Ovary (tissue), 9 donors: ENCODE data around the gene RASSF8. TPM values are rescaled to one million over a fixed set of nuclear protein-coding genes. Genes with fewer than 3 reads are reported as not detected.

ENCODE experiments used
- DNase-seq, 5 donors: peaks; one replicate each; pipeline ENCODE4 v3.0.0-alpha.2; 2019 to 2020
- H3K27ac ChIP-seq, 2 donors: fragments of 200-600 bp; one replicate each; pipeline versions ENCODE4 v1.5.1 to v1.8.0; 2019 to 2022
- H3K27me3 ChIP-seq: fragments of 200-600 bp; one replicate; pipeline ENCODE4 v1.8.0; 2022
- H3K36me3 ChIP-seq: fragments of 200-600 bp; sonication (generic); one replicate; pipeline ENCODE4 v1.5.1; 2019
- H3K4me1 ChIP-seq: one replicate; pipeline ENCODE4 v1.8.1; 2013; ENCODE audit warnings: mild to moderate bottlenecking, moderate library complexity; ENCODE audit not compliant: insufficient read depth
- H3K4me3 ChIP-seq: fragments of 200-600 bp; sonication (generic); one replicate; pipeline ENCODE4 v1.5.1; 2017
- H3K9me3 ChIP-seq, 2 donors: fragments of 200-600 bp in 1 of 2; sonication (generic) in 1 of 2; one replicate each; pipeline versions ENCODE4 v1.5.1 to v1.8.1; 2013 to 2019; ENCODE audit warnings: mild to moderate bottlenecking in 1 of 2, moderate library complexity in 1 of 2
- EP300 ChIP-seq: sonication (generic); formaldehyde crosslinking; IDR thresholded peaks from one replicate; pipeline ENCODE4 v1.6.1; 2017; ENCODE audit warnings: antibody characterized with exemption
- POLR2A ChIP-seq: fragments of 450-650 bp; IDR thresholded peaks from one replicate; pipeline ENCODE4 v1.6.1; 2017; ENCODE audit warnings: antibody characterized with exemption, mild to moderate bottlenecking, moderate library complexity
- WGBS, 3 donors: extraction: QIAGEN DNeasy Blood & Tissue Kit in 1 of 3; methylation state at CpG; one replicate each; pipeline versions ENCODE4 v1.1.5 to v1.1.7; 2013 to 2017; 5-methylcytosine and 5-hydroxymethylcytosine counted together
- intact Hi-C, 4 donors: fragments of 100-400 bp; cut with DNase I; formaldehyde crosslinking; loops; one replicate each; pipeline versions ENCODE4 v1.11.0 to v1.15.1; 2022 to 2023
- polyA plus RNA-seq, 2 donors: library from polyadenylated mRNA; stranded (reverse); fragments of 200-250 nt in 1 of 2; fragments of 350-450 nt in 1 of 2; fragmentation: Illumina TruSeq in 1 of 2; extraction: RNeasy Lipid Tissue Mini Kit (QIAGEN cat#74804) in 1 of 2; gene quantifications; one replicate each; pipeline ENCODE4 v1.2.3, GENCODE V29; 2013 to 2014
- total RNA-seq, 7 donors: library from RNA; depleted of rRNA in 2 of 7; stranded (reverse); fragments of >200 nt in 2 of 7; fragmentation: NEBNext Ultra II Directional in 3 of 7; extraction: Animal tissue kit (Norgen Biotek cat#: 25700) in 3 of 7; gene quantifications; one replicate each; pipeline versions ENCODE4 v1.1.0 to v1.2.4, GENCODE V29; 2016 to 2023
- TF ChIP-seq, protein P1 (sequence below), 3 donors: fragments of 450-650 bp in 2 of 3; fragments of 200-600 bp in 1 of 3; IDR thresholded peaks; one replicate each; pipeline versions ENCODE4 v1.5.1 to v1.8.0; 2016 to 2022; ENCODE audit warnings: antibody characterized with exemption in 3 of 3, mild to moderate bottlenecking in 1 of 3
- donor health status: DM: no; HTN: no; CAD: no; lungs with moderate emphysema.
- donor health status: DM: no; HTN: no; CAD: no.
- donor health status: Bipolar disorder and iron deficiency.
- donor health status: DM: yes; HTN: yes; CAD: no.
- donor health status: DM: no; HTN: no; CAD: no.
- donor health status: DM: yes; HTN: yes; CAD: no.

RASSF8 gene
- total and polyA plus RNA-seq, 9 donors: 16.5 to 134 (median 82.5) TPM

DNA sequence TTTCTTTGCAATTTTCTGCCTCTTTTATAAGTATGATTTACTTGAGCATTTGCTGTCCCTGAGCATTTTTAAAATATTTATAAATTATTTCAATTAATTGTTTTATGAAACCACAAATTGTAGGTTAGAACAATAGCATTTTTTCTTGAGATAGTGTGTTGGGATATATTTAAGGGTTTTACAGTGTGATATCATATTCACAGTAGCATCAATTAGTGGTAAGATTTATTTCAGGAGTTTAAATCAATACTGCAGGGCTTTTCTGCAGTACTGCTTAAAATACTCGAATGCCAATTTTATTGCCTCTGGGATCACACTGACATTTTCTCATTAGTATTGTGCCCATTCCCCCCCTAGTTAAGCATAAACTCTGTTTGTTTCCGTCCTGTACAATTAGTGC is 84.2 kb downstream of the RASSF8 start:
- H3K36me3 ChIP-seq: no peaks in the 10 kb centered on the region
- DNase-seq: no peak
- peaks cover 5% of the 10 kb centered on the region for H3K4me1 ChIP-seq
- intact Hi-C loops: no loop called here
- no peaks in the 10 kb centered on the region for H3K9me3 ChIP-seq
- no peaks in the 10 kb centered on the region for H3K27me3 ChIP-seq
- no peak overlapping the region for H3K4me3 ChIP-seq
- no peak overlapping the region for H3K27ac ChIP-seq
- 38 to 46% (median 43%) methylated on average over 2 of the region's 2 CpGs for WGBS, 3 donors
- TF ChIP-seq, protein P1, sequence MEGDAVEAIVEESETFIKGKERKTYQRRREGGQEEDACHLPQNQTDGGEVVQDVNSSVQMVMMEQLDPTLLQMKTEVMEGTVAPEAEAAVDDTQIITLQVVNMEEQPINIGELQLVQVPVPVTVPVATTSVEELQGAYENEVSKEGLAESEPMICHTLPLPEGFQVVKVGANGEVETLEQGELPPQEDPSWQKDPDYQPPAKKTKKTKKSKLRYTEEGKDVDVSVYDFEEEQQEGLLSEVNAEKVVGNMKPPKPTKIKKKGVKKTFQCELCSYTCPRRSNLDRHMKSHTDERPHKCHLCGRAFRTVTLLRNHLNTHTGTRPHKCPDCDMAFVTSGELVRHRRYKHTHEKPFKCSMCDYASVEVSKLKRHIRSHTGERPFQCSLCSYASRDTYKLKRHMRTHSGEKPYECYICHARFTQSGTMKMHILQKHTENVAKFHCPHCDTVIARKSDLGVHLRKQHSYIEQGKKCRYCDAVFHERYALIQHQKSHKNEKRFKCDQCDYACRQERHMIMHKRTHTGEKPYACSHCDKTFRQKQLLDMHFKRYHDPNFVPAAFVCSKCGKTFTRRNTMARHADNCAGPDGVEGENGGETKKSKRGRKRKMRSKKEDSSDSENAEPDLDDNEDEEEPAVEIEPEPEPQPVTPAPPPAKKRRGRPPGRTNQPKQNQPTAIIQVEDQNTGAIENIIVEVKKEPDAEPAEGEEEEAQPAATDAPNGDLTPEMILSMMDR (IDR thresholded peaks at IDR 0.05): no peak
- TF ChIP-seq POLR2A (no peak), EP300 (no peak)

DNA sequence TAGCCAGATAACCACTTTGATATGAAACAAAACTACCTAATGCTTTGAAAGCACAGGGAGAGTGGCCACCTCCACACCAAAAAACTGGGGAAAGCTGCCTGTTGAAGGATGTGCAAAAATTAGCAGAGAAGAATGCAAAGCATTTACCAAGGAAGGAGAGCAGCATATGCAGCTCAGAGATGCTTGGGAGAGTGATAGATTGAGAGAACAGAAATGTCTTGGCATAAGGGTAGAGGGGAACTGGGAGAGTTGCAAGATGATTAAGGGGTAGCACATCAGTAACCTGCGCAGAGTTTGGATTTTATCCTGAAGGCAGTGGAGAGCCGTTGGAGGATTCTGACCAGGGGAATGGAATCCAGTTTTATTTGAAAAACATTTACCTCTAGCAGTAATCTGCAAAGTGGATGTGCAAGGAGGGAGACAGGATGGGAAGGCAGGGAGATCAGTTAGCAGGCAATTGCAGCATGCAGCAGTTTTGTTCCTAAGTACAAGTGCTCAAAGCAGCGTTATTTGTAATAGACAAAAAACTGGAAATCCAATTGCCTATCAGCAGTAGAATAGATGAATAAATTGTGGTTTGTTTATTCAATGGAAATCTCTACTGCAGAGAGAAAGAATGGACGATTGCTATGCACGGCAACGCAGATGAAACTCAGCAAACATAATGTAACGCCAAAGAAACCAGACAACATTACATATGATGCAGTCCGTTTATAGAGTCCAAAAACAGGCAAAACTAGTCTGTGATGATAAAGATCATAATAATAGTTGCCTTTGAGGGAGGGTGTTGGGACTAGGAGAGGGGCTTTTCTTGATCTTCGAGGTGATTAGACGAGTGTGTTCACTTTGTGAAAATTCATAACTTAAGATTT is 84.9 kb downstream of the RASSF8 start:
- H3K4me3 ChIP-seq: no peak overlapping the region
- H3K27ac ChIP-seq: no peak overlapping the region
- WGBS, 3 donors: 58 to 65% (median 60%) methylated on average over 10 of the region's 10 CpGs
- DNase-seq: no peak
- H3K9me3 ChIP-seq: no peaks in the 10 kb centered on the region
- H3K27me3 ChIP-seq: no peaks in the 10 kb centered on the region
- no peaks in the 10 kb centered on the region for H3K36me3 ChIP-seq
- intact Hi-C loops: no loop called here
- TF ChIP-seq EP300: no peak
- TF ChIP-seq, protein P1 (IDR thresholded peaks at IDR 0.05): no peak
- TF ChIP-seq POLR2A: no peak
- H3K4me1 ChIP-seq: peaks cover 2% of the 10 kb centered on the region

DNA sequence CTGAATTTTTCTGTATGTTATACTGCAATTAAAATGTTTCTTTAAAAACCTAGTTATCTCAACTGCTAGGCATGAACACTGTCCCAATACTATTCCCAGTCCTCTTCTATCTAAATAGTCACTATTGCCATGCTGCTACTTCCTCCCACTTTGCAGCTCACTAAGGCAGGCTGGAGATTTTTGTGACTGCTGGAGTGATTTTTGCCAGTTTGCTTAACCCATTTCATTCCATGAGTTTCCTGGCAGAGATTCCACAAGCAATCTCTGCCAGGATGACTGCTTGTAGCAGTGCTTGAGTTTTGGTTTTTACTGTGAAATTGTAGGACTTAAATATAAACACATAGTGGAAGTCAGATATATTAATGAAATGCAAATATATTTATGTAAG is 85.5 kb downstream of the RASSF8 start:
- Histone ChIP-seq H3K27me3 (no peaks in the 10 kb centered on the region), H3K4me1 (peaks cover 2% of the 10 kb centered on the region), H3K27ac (no peak overlapping the region), H3K9me3 (no peaks in the 10 kb centered on the region), H3K36me3 (no peaks in the 10 kb centered on the region), H3K4me3 (no peak overlapping the region)
- intact Hi-C loops: no loop called here
- no peak for TF ChIP-seq EP300
- TF ChIP-seq, protein P1 (IDR thresholded peaks at IDR 0.05): no peak
- TF ChIP-seq POLR2A: no peak
- no peak for DNase-seq

DNA sequence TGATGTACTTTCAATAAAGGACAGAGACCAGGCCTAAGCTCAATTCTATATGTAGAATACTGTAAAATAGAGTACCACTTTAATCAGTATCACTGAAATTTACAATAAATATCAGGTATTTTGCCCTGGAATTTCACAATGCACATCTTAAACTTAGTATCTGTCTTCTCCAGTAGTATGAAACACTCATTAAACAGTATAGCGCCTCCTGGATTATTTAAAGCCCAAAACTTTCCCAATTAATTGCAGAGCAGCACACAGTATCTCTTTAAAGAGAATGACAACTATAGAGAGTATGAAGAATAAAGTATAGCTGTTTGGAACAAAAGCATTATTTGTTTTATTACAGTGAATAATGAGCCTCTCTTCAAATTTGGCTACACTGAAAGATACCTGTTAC is 86.1 kb downstream of the RASSF8 start:
- TF ChIP-seq POLR2A: no peak
- TF ChIP-seq, protein P1 (IDR thresholded peaks at IDR 0.05): no peak
- no peak for TF ChIP-seq EP300
- intact Hi-C loops: no loop called here
- WGBS, 3 donors: 90 to 97% (median 95%) methylated on average over 1 of the region's 1 CpG
- Histone ChIP-seq H3K9me3 (no peaks in the 10 kb centered on the region), H3K36me3 (no peaks in the 10 kb centered on the region), H3K27ac (no peak overlapping the region), H3K4me3 (no peak overlapping the region), H3K4me1 (peaks cover 2% of the 10 kb centered on the region), H3K27me3 (no peaks in the 10 kb centered on the region)
- no peak for DNase-seq
